ENCODE results near the gene C2orf80. TPM values are rescaled to one million over a fixed set of nuclear protein-coding genes. Genes with fewer than 3 reads are reported as not detected.

The C2orf80 gene
- polyA plus RNA-seq, 4 donors = 0.46 TPM; not detected in 3

DNA sequence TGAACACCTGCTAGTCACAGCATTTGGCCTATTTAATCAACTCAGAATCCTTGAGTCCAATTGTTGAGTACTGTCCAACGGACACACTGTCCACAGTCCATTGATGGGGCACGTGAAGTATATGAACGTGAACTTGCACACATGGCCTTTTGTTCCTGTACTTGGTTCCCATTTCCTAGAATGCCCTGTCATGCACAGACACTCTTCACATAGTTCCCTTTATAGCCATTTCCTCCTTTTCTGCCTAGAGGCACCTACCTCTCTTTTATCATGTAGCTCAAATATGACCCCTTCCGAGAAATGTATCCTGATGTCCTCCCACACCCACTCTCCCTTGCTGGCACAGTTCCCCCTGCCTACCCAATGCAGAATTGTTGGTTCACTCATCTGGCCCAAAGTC is 17.7 kb downstream of the C2orf80 start:
- no peaks in the 10 kb centered on the region for H3K9me3 ChIP-seq (ENCODE audit: control insufficient read depth in 2 of 2, insufficient read depth in 1 of 2, low read depth in 1 of 2, low read length in 1 of 2)
- no peaks in the 10 kb centered on the region for H3K27me3 ChIP-seq (ENCODE audit: control insufficient read depth in 3 of 3, insufficient read depth in 3 of 3, low read length in 3 of 3)
- no peaks in the 10 kb centered on the region for H3K36me3 ChIP-seq (ENCODE audit: control insufficient read depth in 3 of 3, insufficient read depth in 2 of 3, low read depth in 1 of 3, low read length in 3 of 3)
- 59 to 71% (median 66%) methylated on average over 4 of the region's 4 CpGs for WGBS, 3 donors
- DNase-seq (no peak), FAIRE-seq (no peak)
- no peak overlapping the region for H3K4me3 ChIP-seq (ENCODE audit: low read depth in 1 of 3, low read length in 3 of 3)
- H3K4me1 ChIP-seq (ENCODE audit: control insufficient read depth in 3 of 3, insufficient read depth in 2 of 3, low read depth in 1 of 3, low read length in 2 of 3) = no peaks in the 10 kb centered on the region
- no peak overlapping the region for H3K27ac ChIP-seq (ENCODE audit: low read depth in 1 of 3, low read length in 2 of 3)

DNA sequence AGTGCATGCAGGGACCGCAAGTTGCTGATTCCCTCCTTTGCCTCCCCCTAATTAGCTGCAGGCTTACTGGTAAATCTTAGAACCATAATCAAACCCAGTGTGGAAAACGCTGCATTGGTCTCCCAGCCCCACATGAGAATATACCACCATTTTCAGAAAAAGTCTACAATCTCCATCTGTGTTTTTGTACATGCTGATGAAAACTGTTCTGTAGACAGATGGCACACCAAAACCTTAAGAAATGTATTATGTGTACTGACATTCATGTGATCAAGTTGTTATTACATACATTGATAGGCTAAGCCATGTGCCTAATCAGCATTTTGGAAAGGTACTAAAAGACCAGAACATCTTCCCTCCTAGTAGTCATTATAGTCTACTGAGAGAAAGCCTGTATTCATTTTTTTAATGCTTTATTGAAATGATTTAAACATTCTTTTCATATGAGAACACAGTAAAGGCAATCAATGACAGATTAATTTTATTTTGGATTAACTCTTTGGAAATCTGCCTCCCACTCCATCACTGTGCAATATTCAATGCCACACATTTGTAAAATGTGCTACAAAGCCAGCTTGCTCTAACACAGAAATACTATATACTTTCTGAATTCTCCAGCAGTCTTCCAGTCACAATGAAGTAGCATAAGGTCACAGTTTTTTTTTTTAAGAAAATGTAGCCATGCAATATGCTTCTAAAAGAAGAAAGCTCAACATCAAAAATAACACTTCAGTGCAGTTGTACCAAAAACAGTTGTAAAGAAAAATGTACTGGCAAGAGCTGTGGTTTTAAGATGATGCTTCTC is 24.7 kb downstream of the C2orf80 start:
- no peak overlapping the region for H3K27ac ChIP-seq (ENCODE audit: low read depth in 1 of 3, low read length in 2 of 3)
- no peak overlapping the region for H3K4me3 ChIP-seq (ENCODE audit: low read depth in 1 of 3, low read length in 3 of 3)
- FAIRE-seq = no peak
- no peaks in the 10 kb centered on the region for H3K9me3 ChIP-seq (ENCODE audit: control insufficient read depth in 2 of 2, insufficient read depth in 1 of 2, low read depth in 1 of 2, low read length in 1 of 2)
- no peaks in the 10 kb centered on the region for H3K4me1 ChIP-seq (ENCODE audit: control insufficient read depth in 3 of 3, insufficient read depth in 2 of 3, low read depth in 1 of 3, low read length in 2 of 3)
- no peaks in the 10 kb centered on the region for H3K36me3 ChIP-seq (ENCODE audit: control insufficient read depth in 3 of 3, insufficient read depth in 2 of 3, low read depth in 1 of 3, low read length in 3 of 3)
- WGBS, 3 donors = 86 to 90% (median 88%) methylated on average over 2 of the region's 2 CpGs
- DNase-seq = no peak
- H3K27me3 ChIP-seq (ENCODE audit: control insufficient read depth in 3 of 3, insufficient read depth in 3 of 3, low read length in 3 of 3) = peaks cover 0 to 4% (median 0%) of the 10 kb centered on the region in 3 donors

DNA sequence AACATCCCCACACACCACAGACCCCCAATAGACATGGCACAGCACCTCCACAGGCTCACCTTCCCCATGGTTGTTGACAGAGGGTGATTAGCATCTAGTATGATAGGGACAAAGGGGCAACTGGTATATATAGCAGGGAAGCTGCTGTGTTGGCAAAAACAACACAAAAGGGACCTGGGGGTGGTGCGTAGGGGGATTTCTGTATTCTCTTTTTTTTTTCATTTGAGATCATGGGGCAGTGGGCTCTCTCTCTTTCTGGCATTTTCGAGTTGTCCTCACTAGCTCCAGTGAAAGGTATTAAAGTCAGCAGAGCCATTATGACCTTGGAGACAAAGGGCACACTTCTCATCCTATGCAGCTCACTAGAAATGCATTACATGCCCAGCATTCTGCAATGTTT is 26.3 kb downstream of the C2orf80 start, which contains the start of gene CRYGA:
TSS of gene CRYGA (minus strand) at position 101 of the 400 bp plus-strand sequence. CDS start at position 68, 33 bp downstream.
- no peaks in the 10 kb centered on the region for H3K4me1 ChIP-seq (ENCODE audit: control insufficient read depth in 3 of 3, insufficient read depth in 2 of 3, low read depth in 1 of 3, low read length in 2 of 3)
- H3K27ac ChIP-seq (ENCODE audit: low read depth in 1 of 3, low read length in 2 of 3) = no peak within 1 kb of the TSS
- no peaks in the 10 kb centered on the region for H3K9me3 ChIP-seq (ENCODE audit: control insufficient read depth in 2 of 2, insufficient read depth in 1 of 2, low read depth in 1 of 2, low read length in 1 of 2)
- H3K27me3 ChIP-seq (ENCODE audit: control insufficient read depth in 3 of 3, insufficient read depth in 3 of 3, low read length in 3 of 3) = peaks cover 0 to 4% (median 0%) of the 10 kb centered on the region in 3 donors
- whole genome bisulfite sequencing, 3 donors = 66 to 73% (median 73%) methylated on average over 2 of the region's 2 CpGs
- no peak within 1 kb of the TSS for H3K4me3 ChIP-seq (ENCODE audit: low read depth in 1 of 3, low read length in 3 of 3)
- H3K36me3 ChIP-seq (ENCODE audit: control insufficient read depth in 3 of 3, insufficient read depth in 2 of 3, low read depth in 1 of 3, low read length in 3 of 3) = no peaks in the 10 kb centered on the region
- no peak for FAIRE-seq
- DNase-seq = no peak

DNA sequence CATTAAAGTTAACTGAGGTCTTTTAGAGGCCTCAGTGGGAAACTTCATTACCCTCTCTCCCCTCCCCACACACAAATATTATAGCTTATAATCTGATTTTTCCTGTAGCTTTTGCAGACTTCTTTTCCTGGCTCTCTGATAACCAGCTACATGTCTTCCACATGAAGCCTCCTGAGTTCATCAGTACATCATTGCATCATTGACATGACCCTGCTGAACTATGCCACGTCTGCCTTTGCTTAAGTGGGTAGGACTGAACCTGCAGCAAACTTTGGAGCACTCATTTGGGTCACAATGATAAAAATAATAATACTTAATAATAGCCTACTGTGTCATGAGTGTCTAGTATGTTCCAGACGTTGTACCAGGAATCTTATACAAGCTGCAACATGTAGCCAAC is 33.4 kb downstream of the C2orf80 start:
- H3K4me1 ChIP-seq (ENCODE audit: control insufficient read depth in 3 of 3, insufficient read depth in 2 of 3, low read depth in 1 of 3, low read length in 2 of 3) = no peaks in the 10 kb centered on the region
- peaks cover 0 to 4% of the 10 kb centered on the region in 2 donors for H3K9me3 ChIP-seq (ENCODE audit: control insufficient read depth in 2 of 2, insufficient read depth in 1 of 2, low read depth in 1 of 2, low read length in 1 of 2)
- no peak overlapping the region for H3K27ac ChIP-seq (ENCODE audit: low read depth in 1 of 3, low read length in 2 of 3)
- DNase-seq = no peak
- no peaks in the 10 kb centered on the region for H3K27me3 ChIP-seq (ENCODE audit: control insufficient read depth in 3 of 3, insufficient read depth in 3 of 3, low read length in 3 of 3)
- 66 to 74% (median 66%) methylated on average over 2 of the region's 2 CpGs for WGBS, 3 donors
- no peak overlapping the region for H3K4me3 ChIP-seq (ENCODE audit: low read depth in 1 of 3, low read length in 3 of 3)
- H3K36me3 ChIP-seq (ENCODE audit: control insufficient read depth in 3 of 3, insufficient read depth in 2 of 3, low read depth in 1 of 3, low read length in 3 of 3) = no peaks in the 10 kb centered on the region
- FAIRE-seq = no peak

GRCh38 chr2:208153156-208153555 is 36.7 kb downstream of the C2orf80 start:
- DNase-seq (no peak), FAIRE-seq (no peak)
- Histone ChIP-seq H3K36me3 (ENCODE audit: control insufficient read depth in 3 of 3, insufficient read depth in 2 of 3, low read depth in 1 of 3, low read length in 3 of 3) (no peaks in the 10 kb centered on the region), H3K27ac (ENCODE audit: low read depth in 1 of 3, low read length in 2 of 3) (no peak overlapping the region), H3K9me3 (ENCODE audit: control insufficient read depth in 2 of 2, insufficient read depth in 1 of 2, low read depth in 1 of 2, low read length in 1 of 2) (peaks cover 0 to 4% of the 10 kb centered on the region in 2 donors), H3K4me1 (ENCODE audit: control insufficient read depth in 3 of 3, insufficient read depth in 2 of 3, low read depth in 1 of 3, low read length in 2 of 3) (no peaks in the 10 kb centered on the region), H3K4me3 (ENCODE audit: low read depth in 1 of 3, low read length in 3 of 3) (no peak overlapping the region), H3K27me3 (ENCODE audit: control insufficient read depth in 3 of 3, insufficient read depth in 3 of 3, low read length in 3 of 3) (no peaks in the 10 kb centered on the region)

DNA sequence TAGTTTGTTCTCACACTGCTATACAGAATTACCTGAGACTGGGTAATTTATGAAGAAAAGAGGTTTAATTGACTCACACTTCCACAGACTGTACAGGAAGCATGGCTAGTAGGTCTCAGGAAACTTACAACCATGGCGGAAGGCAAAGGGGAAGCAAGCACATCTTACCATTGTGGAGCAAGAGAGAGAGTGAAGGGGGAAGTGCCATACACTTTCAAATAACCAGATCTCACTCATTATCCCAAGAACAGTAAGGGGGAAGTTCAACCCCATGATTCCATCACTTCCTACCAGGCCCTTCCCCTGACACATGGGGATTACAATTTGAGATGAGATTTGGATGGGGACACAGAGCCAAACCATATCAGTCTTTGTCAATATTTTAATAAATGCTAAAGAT is 38.9 kb downstream of the C2orf80 start:
- H3K9me3 ChIP-seq (ENCODE audit: control insufficient read depth in 2 of 2, insufficient read depth in 1 of 2, low read depth in 1 of 2, low read length in 1 of 2) = peaks cover 0 to 4% of the 10 kb centered on the region in 2 donors
- FAIRE-seq = no peak
- H3K4me1 ChIP-seq (ENCODE audit: control insufficient read depth in 3 of 3, insufficient read depth in 2 of 3, low read depth in 1 of 3, low read length in 2 of 3) = no peaks in the 10 kb centered on the region
- H3K36me3 ChIP-seq (ENCODE audit: control insufficient read depth in 3 of 3, insufficient read depth in 2 of 3, low read depth in 1 of 3, low read length in 3 of 3) = no peaks in the 10 kb centered on the region
- no peaks in the 10 kb centered on the region for H3K27me3 ChIP-seq (ENCODE audit: control insufficient read depth in 3 of 3, insufficient read depth in 3 of 3, low read length in 3 of 3)
- 81 to 100% (median 94%) methylated on average over 1 of the region's 1 CpG for WGBS, 3 donors
- no peak overlapping the region for H3K4me3 ChIP-seq (ENCODE audit: low read depth in 1 of 3, low read length in 3 of 3)
- H3K27ac ChIP-seq (ENCODE audit: low read depth in 1 of 3, low read length in 2 of 3) = no peak overlapping the region
- DNase-seq = no peak

DNA sequence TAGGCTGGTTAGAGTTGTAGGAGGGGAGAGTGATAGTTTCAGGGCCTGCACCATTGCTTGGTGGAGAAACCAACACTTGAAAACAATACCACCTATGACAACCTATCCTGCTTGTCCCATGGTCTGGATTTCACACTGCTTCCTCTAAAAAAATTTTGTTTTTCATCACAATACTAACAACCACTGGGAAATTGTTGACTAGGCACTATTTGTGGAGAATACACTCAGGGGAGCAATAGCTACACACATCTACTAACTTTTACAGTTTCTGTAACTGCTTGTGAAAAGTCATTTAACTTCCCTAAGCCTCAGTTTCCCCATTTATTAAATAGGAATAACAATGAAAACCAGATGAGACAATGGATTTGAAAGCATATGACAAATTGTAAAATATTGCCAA is 39.7 kb downstream of the C2orf80 start:
- no peaks in the 10 kb centered on the region for H3K4me1 ChIP-seq (ENCODE audit: control insufficient read depth in 3 of 3, insufficient read depth in 2 of 3, low read depth in 1 of 3, low read length in 2 of 3)
- H3K4me3 ChIP-seq (ENCODE audit: low read depth in 1 of 3, low read length in 3 of 3) = no peak overlapping the region
- no peaks in the 10 kb centered on the region for H3K36me3 ChIP-seq (ENCODE audit: control insufficient read depth in 3 of 3, insufficient read depth in 2 of 3, low read depth in 1 of 3, low read length in 3 of 3)
- DNase-seq (no peak), FAIRE-seq (no peak)
- no peaks in the 10 kb centered on the region for H3K27me3 ChIP-seq (ENCODE audit: control insufficient read depth in 3 of 3, insufficient read depth in 3 of 3, low read length in 3 of 3)
- peaks cover 0 to 4% of the 10 kb centered on the region in 2 donors for H3K9me3 ChIP-seq (ENCODE audit: control insufficient read depth in 2 of 2, insufficient read depth in 1 of 2, low read depth in 1 of 2, low read length in 1 of 2)
- no peak overlapping the region for H3K27ac ChIP-seq (ENCODE audit: low read depth in 1 of 3, low read length in 2 of 3)

DNA sequence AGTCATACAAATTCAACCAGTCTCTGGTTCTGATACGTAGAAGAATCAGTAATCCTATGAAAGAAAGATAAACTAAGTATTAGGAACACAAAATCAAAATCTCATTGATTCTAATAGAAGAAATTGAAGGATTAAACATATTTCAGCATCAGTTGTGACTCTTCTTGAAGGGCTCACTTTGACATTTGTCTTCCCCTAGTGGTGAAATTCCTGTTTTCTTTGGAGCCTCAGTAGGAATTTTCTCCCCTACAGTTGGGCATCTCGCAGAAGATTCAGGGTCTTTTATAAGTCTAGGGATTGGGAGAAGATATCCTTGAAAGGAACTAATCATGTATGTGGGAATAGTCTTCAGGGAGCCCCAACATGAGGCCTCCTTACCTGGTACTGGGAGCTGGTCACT is 41.0 kb downstream of the C2orf80 start:
- H3K4me3 ChIP-seq (ENCODE audit: low read depth in 1 of 3, low read length in 3 of 3) = no peak overlapping the region
- DNase-seq = peak; percentile 20 to 21
- FAIRE-seq = no peak
- H3K4me1 ChIP-seq (ENCODE audit: control insufficient read depth in 3 of 3, insufficient read depth in 2 of 3, low read depth in 1 of 3, low read length in 2 of 3) = no peaks in the 10 kb centered on the region
- no peak overlapping the region for H3K27ac ChIP-seq (ENCODE audit: low read depth in 1 of 3, low read length in 2 of 3)
- H3K27me3 ChIP-seq (ENCODE audit: control insufficient read depth in 3 of 3, insufficient read depth in 3 of 3, low read length in 3 of 3) = no peaks in the 10 kb centered on the region
- 63 to 70% (median 64%) methylated on average over 2 of the region's 2 CpGs for WGBS, 3 donors
- no peaks in the 10 kb centered on the region for H3K36me3 ChIP-seq (ENCODE audit: control insufficient read depth in 3 of 3, insufficient read depth in 2 of 3, low read depth in 1 of 3, low read length in 3 of 3)
- H3K9me3 ChIP-seq (ENCODE audit: control insufficient read depth in 2 of 2, insufficient read depth in 1 of 2, low read depth in 1 of 2, low read length in 1 of 2) = peaks cover 0 to 4% of the 10 kb centered on the region in 2 donors

DNA sequence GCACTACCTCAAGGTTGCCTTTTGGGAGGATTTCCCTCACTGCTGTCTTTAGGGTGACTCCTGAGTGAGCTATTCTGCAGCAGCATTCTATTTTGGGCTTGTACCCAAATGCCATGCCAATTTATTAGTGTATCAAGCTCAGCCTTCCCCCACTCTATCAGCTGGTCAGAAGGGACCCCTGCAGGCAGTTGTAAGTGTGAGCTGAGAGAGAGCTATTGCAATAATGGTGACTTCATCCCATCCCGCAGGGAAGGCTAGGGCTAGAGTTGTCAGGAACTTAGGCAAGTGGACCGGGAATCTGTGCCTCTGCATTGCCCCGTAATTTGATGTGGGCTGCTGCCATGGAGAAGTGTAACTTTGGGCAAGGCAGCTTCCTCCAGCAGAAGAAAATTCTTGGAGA is 42.1 kb downstream of the C2orf80 start:
- 86 to 87% (median 87%) methylated on average over 3 of the region's 3 CpGs for WGBS, 3 donors
- Histone ChIP-seq H3K4me3 (ENCODE audit: low read depth in 1 of 3, low read length in 3 of 3) (no peak overlapping the region), H3K9me3 (ENCODE audit: control insufficient read depth in 2 of 2, insufficient read depth in 1 of 2, low read depth in 1 of 2, low read length in 1 of 2) (peaks cover 0 to 4% of the 10 kb centered on the region in 2 donors), H3K36me3 (ENCODE audit: control insufficient read depth in 3 of 3, insufficient read depth in 2 of 3, low read depth in 1 of 3, low read length in 3 of 3) (no peaks in the 10 kb centered on the region), H3K27me3 (ENCODE audit: control insufficient read depth in 3 of 3, insufficient read depth in 3 of 3, low read length in 3 of 3) (no peaks in the 10 kb centered on the region), H3K27ac (ENCODE audit: low read depth in 1 of 3, low read length in 2 of 3) (no peak overlapping the region), H3K4me1 (ENCODE audit: control insufficient read depth in 3 of 3, insufficient read depth in 2 of 3, low read depth in 1 of 3, low read length in 2 of 3) (no peaks in the 10 kb centered on the region)
- no peak for FAIRE-seq
- no peak for DNase-seq

Measured in small intestine (tissue), 7 donors.